Fibroblast of lung (primary cell): ENCODE data around the gene MYOC. TPM values are rescaled to one million over a fixed set of nuclear protein-coding genes. Genes with fewer than 3 reads are reported as not detected.
"Not testable (repeated sequence)": the region's sequence is repeated elsewhere in the genome, so short reads cannot be mapped to it uniquely, and the experiment has no call there.

Source experiments
- DNase-seq, 2 donors: peaks; one replicate each; pipeline versions ENCODE4 v3.0.0 to v3.0.0-alpha.2; 2010; ENCODE audit warnings: low read depth in 2 of 2
- H2AFZ ChIP-seq: 2 replicates; pipeline ENCODE4 v1.5.1; 2012; ENCODE audit warnings: low read length, control low read depth, inconsistent platforms
- H3K27ac ChIP-seq: 2 replicates; pipeline ENCODE4 v1.5.1; 2011; ENCODE audit warnings: low read length, control low read depth; ENCODE audit not compliant: insufficient read depth
- H3K27me3 ChIP-seq: 2 replicates; pipeline ENCODE4 v1.5.1; 2011; ENCODE audit warnings: mild to moderate bottlenecking, low read length; ENCODE audit not compliant: control insufficient read depth, insufficient read depth
- H3K36me3 ChIP-seq: 2 replicates; pipeline ENCODE4 v1.5.1; 2011; ENCODE audit warnings: low read length; ENCODE audit not compliant: control insufficient read depth, insufficient read depth
- H3K4me1 ChIP-seq: 2 replicates; pipeline ENCODE4 v1.5.1; 2011; ENCODE audit warnings: low read length; ENCODE audit not compliant: control insufficient read depth, insufficient read depth; ENCODE audit errors: extremely low read depth
- H3K4me2 ChIP-seq: 2 replicates; pipeline ENCODE4 v1.5.1; 2011; ENCODE audit warnings: low read length, control low read depth; ENCODE audit not compliant: insufficient read depth; ENCODE audit errors: extremely low read depth
- H3K4me3 ChIP-seq, 4 experiments: fragments of 200-600 bp in 1 of 4; sonication (generic) in 1 of 4; replicated peaks in 1 of 4; 2 replicates each; pipeline ENCODE4 v1.5.1; 2011 to 2016; ENCODE audit warnings: low read length in 4 of 4, low read depth in 3 of 4, mild to moderate bottlenecking in 3 of 4, control low read depth in 2 of 4, inconsistent platforms in 1 of 4, mixed read lengths in 1 of 4; ENCODE audit not compliant: insufficient read depth in 1 of 4; ENCODE audit errors: control extremely low read depth in 1 of 4
- H3K79me2 ChIP-seq: 2 replicates; pipeline ENCODE4 v1.5.1; 2012; ENCODE audit warnings: mild to moderate bottlenecking, low read length, inconsistent platforms; ENCODE audit not compliant: control insufficient read depth, insufficient read depth
- H3K9ac ChIP-seq: 2 replicates; pipeline ENCODE4 v1.5.1; 2011; ENCODE audit warnings: mild to moderate bottlenecking, low read length, control low read depth; ENCODE audit not compliant: insufficient read depth
- H3K9me3 ChIP-seq: 2 replicates; pipeline ENCODE4 v1.5.1; 2012; ENCODE audit warnings: low read depth, low read length; ENCODE audit not compliant: control insufficient read depth, insufficient read depth
- H4K20me1 ChIP-seq: 2 replicates; pipeline ENCODE4 v1.5.1; 2011; ENCODE audit warnings: low read length; ENCODE audit not compliant: control insufficient read depth, insufficient read depth; ENCODE audit errors: extremely low read depth
- EZH2 ChIP-seq: IDR thresholded peaks from 2 replicates; pipeline ENCODE4 v1.5.1; 2012; ENCODE audit warnings: low read length, control low read depth, mild to moderate bottlenecking; ENCODE audit errors: missing control alignments
- polyA plus RNA-seq, 2 donors: library from polyadenylated mRNA; depleted of rRNA in 1 of 2; stranded (reverse) in 1 of 2; unstranded in 1 of 2; fragments of >200 nt; gene quantifications; 2 replicates each; pipeline ENCODE4 v1.2.1, GENCODE V29; 2011 to 2012; ENCODE audit warnings: missing spikeins in 1 of 2
- total RNA-seq: library from RNA; depleted of rRNA; stranded (reverse); fragments of >200 nt; gene quantifications from 2 replicates; pipeline ENCODE4 v1.2.1, GENCODE V29; 2014
- TF ChIP-seq, protein P1 (sequence below), 2 donors: IDR thresholded peaks in 1 of 2; conservative IDR thresholded peaks in 1 of 2; 1 replicate in 1 of 2; 2 replicates in 1 of 2; pipeline ENCODE4 v1.5.1; 2011 to 2012; ENCODE audit warnings: low read length in 2 of 2, control low read depth in 1 of 2, inconsistent platforms in 1 of 2, low read depth in 1 of 2, mild to moderate bottlenecking in 1 of 2

The MYOC gene
- total and polyA plus RNA-seq, 2 donors (not counting 1 experiment from before 2014, with no cell fraction given), result 1.2 to 2.0 TPM

DNA sequence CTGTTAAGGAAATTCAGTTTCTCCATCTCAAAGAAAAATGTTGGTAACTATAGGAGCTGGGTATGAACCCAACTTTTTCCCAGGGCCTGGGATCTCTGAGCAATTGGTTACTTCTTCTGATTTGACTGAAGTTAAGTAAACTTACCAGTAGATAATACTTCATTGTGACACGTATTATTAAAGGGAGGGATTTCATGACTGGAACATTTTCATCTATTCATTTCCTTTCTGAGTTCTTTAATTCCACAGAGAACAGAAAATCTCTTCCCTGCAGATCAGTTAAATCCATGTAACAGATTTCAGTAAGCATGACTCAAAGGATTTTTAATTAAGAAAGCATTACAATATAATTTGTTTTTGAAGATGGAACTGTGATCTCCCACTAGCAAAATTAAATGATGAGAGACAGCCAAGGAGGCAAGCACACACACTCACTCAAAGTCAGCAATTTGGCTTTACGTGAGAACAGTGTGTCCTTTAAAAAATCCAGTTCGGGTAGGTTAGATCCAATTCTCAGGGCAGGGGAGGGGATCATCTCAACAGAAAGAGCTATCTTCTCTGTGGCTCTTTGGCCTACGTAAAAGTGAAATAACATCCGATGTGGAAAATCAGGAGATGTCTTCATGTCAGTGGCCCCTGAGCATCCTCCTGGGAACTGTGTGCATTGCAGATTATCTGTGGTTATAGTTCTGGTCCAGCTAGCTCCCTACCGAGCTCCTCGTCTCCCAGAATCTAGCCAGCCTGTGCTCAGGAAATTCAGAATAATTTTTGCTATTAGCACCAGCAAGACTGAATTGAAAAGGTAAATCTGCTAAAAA is 10.8 kb upstream of the MYOC start:
- H3K4me3 ChIP-seq, result no peak overlapping the region
- H3K27ac ChIP-seq, result no peak overlapping the region
- no peaks in the 10 kb centered on the region for H4K20me1 ChIP-seq
- no peak overlapping the region for H2AFZ ChIP-seq
- DNase-seq, result no peak
- no peaks in the 10 kb centered on the region for H3K36me3 ChIP-seq
- no peaks in the 10 kb centered on the region for H3K79me2 ChIP-seq
- no peaks in the 10 kb centered on the region for H3K27me3 ChIP-seq
- no peaks in the 10 kb centered on the region for H3K4me1 ChIP-seq
- H3K4me2 ChIP-seq, result no peak overlapping the region
- no peak overlapping the region for H3K9ac ChIP-seq
- no peaks in the 10 kb centered on the region for H3K9me3 ChIP-seq
- TF ChIP-seq EZH2, result no peak

DNA sequence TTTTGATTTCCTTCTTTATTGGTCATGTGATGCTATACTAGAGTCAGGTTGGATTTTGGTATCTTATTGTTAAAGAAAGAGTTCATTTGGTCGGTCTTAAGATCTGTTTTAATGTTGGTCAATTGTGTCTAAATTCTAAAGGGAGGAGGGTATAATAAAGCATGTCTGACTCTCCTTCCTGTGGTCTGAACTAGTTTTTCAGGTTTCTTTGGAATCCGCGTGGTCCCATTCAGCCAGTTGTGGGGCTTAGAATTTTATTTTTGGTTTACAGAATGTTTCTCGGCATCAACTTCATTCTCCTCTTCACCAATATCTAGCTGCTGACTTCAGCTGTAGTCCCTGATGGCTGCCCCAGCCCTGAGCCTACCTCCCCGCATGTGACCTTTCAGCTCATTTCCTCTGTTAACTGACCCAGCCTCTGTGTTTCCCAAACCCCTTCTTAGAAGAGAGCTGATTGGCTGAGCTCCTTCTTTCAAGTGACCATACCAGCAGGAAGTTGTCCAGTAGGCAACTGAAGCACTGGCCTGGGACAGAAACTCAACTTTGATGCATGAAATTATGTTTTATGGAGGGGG is 8.7 kb upstream of the MYOC start:
- H3K4me1 ChIP-seq, result no peaks in the 10 kb centered on the region
- no peaks in the 10 kb centered on the region for H3K27me3 ChIP-seq
- H3K79me2 ChIP-seq, result no peaks in the 10 kb centered on the region
- no peak overlapping the region for H3K4me2 ChIP-seq
- DNase-seq, result no peak
- no peak overlapping the region for H2AFZ ChIP-seq
- no peak overlapping the region for H3K9ac ChIP-seq
- no peaks in the 10 kb centered on the region for H3K9me3 ChIP-seq
- no peaks in the 10 kb centered on the region for H3K36me3 ChIP-seq
- H4K20me1 ChIP-seq, result no peaks in the 10 kb centered on the region
- no peak overlapping the region for H3K4me3 ChIP-seq
- TF ChIP-seq EZH2, result no peak
- TF ChIP-seq, protein P1, sequence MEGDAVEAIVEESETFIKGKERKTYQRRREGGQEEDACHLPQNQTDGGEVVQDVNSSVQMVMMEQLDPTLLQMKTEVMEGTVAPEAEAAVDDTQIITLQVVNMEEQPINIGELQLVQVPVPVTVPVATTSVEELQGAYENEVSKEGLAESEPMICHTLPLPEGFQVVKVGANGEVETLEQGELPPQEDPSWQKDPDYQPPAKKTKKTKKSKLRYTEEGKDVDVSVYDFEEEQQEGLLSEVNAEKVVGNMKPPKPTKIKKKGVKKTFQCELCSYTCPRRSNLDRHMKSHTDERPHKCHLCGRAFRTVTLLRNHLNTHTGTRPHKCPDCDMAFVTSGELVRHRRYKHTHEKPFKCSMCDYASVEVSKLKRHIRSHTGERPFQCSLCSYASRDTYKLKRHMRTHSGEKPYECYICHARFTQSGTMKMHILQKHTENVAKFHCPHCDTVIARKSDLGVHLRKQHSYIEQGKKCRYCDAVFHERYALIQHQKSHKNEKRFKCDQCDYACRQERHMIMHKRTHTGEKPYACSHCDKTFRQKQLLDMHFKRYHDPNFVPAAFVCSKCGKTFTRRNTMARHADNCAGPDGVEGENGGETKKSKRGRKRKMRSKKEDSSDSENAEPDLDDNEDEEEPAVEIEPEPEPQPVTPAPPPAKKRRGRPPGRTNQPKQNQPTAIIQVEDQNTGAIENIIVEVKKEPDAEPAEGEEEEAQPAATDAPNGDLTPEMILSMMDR (conservative IDR thresholded peaks at IDR 0.05 in 1 of 2, IDR thresholded peaks at IDR 0.05 in 1 of 2; ENCODE audit: low read depth in 1 of 2, low read length in 2 of 2), result no peak
- no peak overlapping the region for H3K27ac ChIP-seq

DNA sequence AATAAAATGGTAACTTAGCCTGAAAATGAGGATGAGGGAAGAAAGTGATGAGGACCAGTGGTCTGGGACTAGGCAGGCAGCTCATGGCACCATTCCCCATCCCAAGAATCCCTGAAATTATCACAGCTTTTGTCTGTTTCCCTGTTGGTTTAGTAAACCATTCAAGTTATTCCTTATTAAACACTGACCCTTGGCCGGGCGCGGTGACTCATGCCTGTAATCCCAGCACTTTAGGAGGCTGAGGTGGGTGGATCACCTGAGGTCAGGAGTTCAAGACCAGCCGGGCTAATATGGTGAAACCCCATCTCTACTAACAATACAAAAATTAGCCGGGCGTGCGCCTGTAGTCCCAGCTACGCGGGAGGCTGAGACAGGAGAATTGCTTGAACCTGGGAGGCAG is 3.7 kb upstream of the MYOC start:
- H3K79me2 ChIP-seq, DNase-seq, H3K36me3 ChIP-seq, H3K9me3 ChIP-seq, H3K27me3 ChIP-seq, H3K27ac ChIP-seq, H2AFZ ChIP-seq, H3K4me3 ChIP-seq, H3K4me2 ChIP-seq, H4K20me1 ChIP-seq, H3K9ac ChIP-seq: not testable (repeated sequence)
- H3K4me1 ChIP-seq, result peaks cover 13% of the 10 kb centered on the region

DNA sequence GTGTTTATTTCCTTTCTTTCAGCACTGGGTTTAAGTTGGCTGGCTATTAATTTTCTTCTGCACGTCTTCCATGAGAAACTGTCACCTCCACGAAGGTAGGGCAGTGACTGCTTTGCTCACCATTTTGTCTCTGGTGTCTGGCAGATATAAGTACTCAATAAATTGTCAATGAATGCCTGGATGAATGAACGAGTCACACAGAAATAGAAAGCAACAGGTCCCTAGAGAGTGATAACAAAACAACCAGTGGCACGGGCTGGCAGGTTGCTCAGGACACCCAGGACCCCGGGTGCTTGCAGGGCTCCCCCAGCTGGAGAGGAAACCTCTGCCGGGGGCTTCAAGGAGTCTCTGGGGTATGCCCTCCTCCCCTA is 3.2 kb upstream of the MYOC start:
- Histone ChIP-seq H3K36me3 (no peaks in the 10 kb centered on the region), H3K27ac (no peak overlapping the region), H3K9ac (no peak overlapping the region), H4K20me1 (no peaks in the 10 kb centered on the region), H2AFZ (peak overlapping the region; percentile 81), H3K27me3 (no peaks in the 10 kb centered on the region), H3K4me1 (peaks cover 13% of the 10 kb centered on the region), H3K4me3 (no peak overlapping the region), H3K79me2 (no peaks in the 10 kb centered on the region), H3K4me2 (peak overlapping the region; percentile 82), H3K9me3 (no peaks in the 10 kb centered on the region)
- DNase-seq, result no peak
- TF ChIP-seq EZH2, result no peak
- TF ChIP-seq, protein P1 (conservative IDR thresholded peaks at IDR 0.05 in 1 of 2, IDR thresholded peaks at IDR 0.05 in 1 of 2; ENCODE audit: low read depth in 1 of 2, low read length in 2 of 2), result no peak
